Spleen (tissue), 11 donors: ENCODE measurements around the gene TACR1. TPM values are rescaled to one million over a fixed set of nuclear protein-coding genes. Genes with fewer than 3 reads are reported as not detected.

Source experiments
- DNase-seq: peaks from one replicate; pipeline ENCODE4 v3.0.0-alpha.2; 2020
- H3K27ac ChIP-seq, 8 donors: fragments of 200-600 bp; sonication (generic) in 7 of 8; 1 replicate in 4 of 8; 2 replicates in 4 of 8; pipeline versions ENCODE4 v1.5.0 to v1.8.0; 2016 to 2021; ENCODE audit warnings: inconsistent platforms in 4 of 8, mild to moderate bottlenecking in 4 of 8, moderate library complexity in 1 of 8
- H3K27me3 ChIP-seq, 7 donors: fragments of 200-600 bp; sonication (generic) in 6 of 7; replicated peaks in 1 of 7; 1 replicate in 4 of 7; 2 replicates in 3 of 7; pipeline versions ENCODE4 v1.5.0 to v1.8.0; 2016 to 2021; ENCODE audit warnings: inconsistent platforms in 3 of 7, mild to moderate bottlenecking in 1 of 7
- H3K36me3 ChIP-seq, 6 donors: fragments of 200-600 bp; sonication (generic) in 5 of 6; 1 replicate in 4 of 6; 2 replicates in 2 of 6; pipeline versions ENCODE4 v1.5.0 to v1.8.0; 2016 to 2021; ENCODE audit warnings: inconsistent platforms in 2 of 6
- H3K4me1 ChIP-seq, 6 donors: fragments of 200-600 bp; sonication (generic) in 5 of 6; 1 replicate in 3 of 6; 2 replicates in 3 of 6; pipeline versions ENCODE4 v1.5.0 to v1.8.0; 2016 to 2021; ENCODE audit warnings: inconsistent platforms in 3 of 6
- H3K4me3 ChIP-seq, 8 donors: fragments of 200-600 bp; sonication (generic) in 7 of 8; 1 replicate in 4 of 8; 2 replicates in 4 of 8; pipeline versions ENCODE4 v1.5.0 to v1.8.0; 2016 to 2021; ENCODE audit warnings: inconsistent platforms in 4 of 8, mild to moderate bottlenecking in 4 of 8, moderate library complexity in 2 of 8
- H3K9me3 ChIP-seq, 8 donors: fragments of 200-600 bp; sonication (generic) in 7 of 8; 1 replicate in 4 of 8; 2 replicates in 4 of 8; pipeline versions ENCODE4 v1.5.0 to v1.8.0; 2016 to 2021; ENCODE audit warnings: inconsistent platforms in 4 of 8
- POLR2A ChIP-seq, 3 donors: fragments of 450-650 bp; IDR thresholded peaks; one replicate each; pipeline ENCODE4 v1.5.1; 2017; ENCODE audit warnings: antibody characterized with exemption in 3 of 3, mild to moderate bottlenecking in 1 of 3
- POLR2AphosphoS5 ChIP-seq, 3 donors: sonication (generic); formaldehyde crosslinking; IDR thresholded peaks; one replicate each; pipeline ENCODE4 v1.5.1; 2017; ENCODE audit warnings: antibody characterized with exemption in 3 of 3
- WGBS, 5 donors: extraction: QIAGEN DNeasy Blood & Tissue Kit in 3 of 5; methylation state at CpG; one replicate each; pipeline versions ENCODE4 v1.1.5 to v1.1.7; 2013 to 2018; 5-methylcytosine and 5-hydroxymethylcytosine counted together
- intact Hi-C: fragments of 100-400 bp; cut with DNase I; formaldehyde crosslinking; loops from one replicate; pipeline ENCODE4 v1.15.0; 2023; ENCODE audit warnings: low total_unique reads
- polyA plus RNA-seq, 3 donors: library from polyadenylated mRNA; stranded (reverse); fragments of 200-250 nt; gene quantifications; one replicate each; pipeline ENCODE4 v1.2.1, GENCODE V29; 2013
- total RNA-seq, 7 donors: library from RNA; depleted of rRNA in 3 of 7; stranded (reverse); fragments of >200 nt in 3 of 7; fragmentation: NEBNext Ultra II Directional in 4 of 7; extraction: Animal tissue kit (Norgen Biotek cat#: 25700) in 4 of 7; gene quantifications; one replicate each; pipeline versions ENCODE4 v1.1.0 to v1.2.1, GENCODE V29; 2016 to 2021
- TF ChIP-seq, protein P1 (sequence below), 11 experiments: fragments of 200-600 bp in 7 of 11; fragments of 450-650 bp in 4 of 11; sonication (generic) in 4 of 11; IDR thresholded peaks in 8 of 11; conservative IDR thresholded peaks in 3 of 11; 1 replicate in 7 of 11; 2 replicates in 4 of 11; pipeline versions ENCODE4 v1.4.0 to v1.8.0; 2016 to 2021; ENCODE audit warnings: antibody characterized with exemption in 11 of 11, inconsistent platforms in 4 of 11, mild to moderate bottlenecking in 1 of 11
- donor health status: healthy with polysubstance abuse.
- donor health status: DM: no; HTN: no; CAD: no; lungs with moderate emphysema.
- donor health status: DM: no; HTN: no; CAD: no.
- donor health status: Bipolar disorder and iron deficiency.
- donor health status: healthy.
- donor health status: DM: no; HTN: no; CAD: no.
- donor health status: DM: yes; HTN: yes; CAD: no.

TACR1 gene
- total and polyA plus RNA-seq, 10 donors, result 0.02 to 0.28 (median 0.13) TPM; not detected in 3

DNA sequence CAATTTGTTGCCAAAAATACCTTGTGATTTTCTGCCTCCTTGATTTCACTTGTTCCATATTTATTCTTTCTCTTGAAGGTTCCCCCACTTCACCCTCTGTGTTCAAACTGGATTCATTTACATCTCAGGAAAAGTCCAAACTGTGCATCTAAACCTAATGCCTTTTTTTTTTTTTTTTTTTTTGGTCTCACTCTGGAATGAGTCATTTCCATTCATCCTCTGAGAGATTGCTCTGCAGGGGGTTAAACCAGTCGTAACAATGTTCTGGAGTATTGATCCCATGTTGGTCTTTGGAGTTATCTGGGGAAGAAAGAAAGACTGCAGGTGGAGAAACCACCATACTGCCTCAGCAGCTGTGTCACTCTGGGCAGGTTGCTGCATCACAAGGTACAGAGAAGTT is 119.7 kb downstream of the TACR1 start:
- DNase-seq, result no peak
- Histone ChIP-seq H3K4me3 (no peak overlapping the region), H3K27me3 (no peaks in the 10 kb centered on the region), H3K4me1 (no peaks in the 10 kb centered on the region), H3K27ac (no peak overlapping the region), H3K9me3 (no peaks in the 10 kb centered on the region), H3K36me3 (no peaks in the 10 kb centered on the region)
- TF ChIP-seq, protein P1, sequence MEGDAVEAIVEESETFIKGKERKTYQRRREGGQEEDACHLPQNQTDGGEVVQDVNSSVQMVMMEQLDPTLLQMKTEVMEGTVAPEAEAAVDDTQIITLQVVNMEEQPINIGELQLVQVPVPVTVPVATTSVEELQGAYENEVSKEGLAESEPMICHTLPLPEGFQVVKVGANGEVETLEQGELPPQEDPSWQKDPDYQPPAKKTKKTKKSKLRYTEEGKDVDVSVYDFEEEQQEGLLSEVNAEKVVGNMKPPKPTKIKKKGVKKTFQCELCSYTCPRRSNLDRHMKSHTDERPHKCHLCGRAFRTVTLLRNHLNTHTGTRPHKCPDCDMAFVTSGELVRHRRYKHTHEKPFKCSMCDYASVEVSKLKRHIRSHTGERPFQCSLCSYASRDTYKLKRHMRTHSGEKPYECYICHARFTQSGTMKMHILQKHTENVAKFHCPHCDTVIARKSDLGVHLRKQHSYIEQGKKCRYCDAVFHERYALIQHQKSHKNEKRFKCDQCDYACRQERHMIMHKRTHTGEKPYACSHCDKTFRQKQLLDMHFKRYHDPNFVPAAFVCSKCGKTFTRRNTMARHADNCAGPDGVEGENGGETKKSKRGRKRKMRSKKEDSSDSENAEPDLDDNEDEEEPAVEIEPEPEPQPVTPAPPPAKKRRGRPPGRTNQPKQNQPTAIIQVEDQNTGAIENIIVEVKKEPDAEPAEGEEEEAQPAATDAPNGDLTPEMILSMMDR (IDR thresholded peaks at IDR 0.05 in 8 of 11, conservative IDR thresholded peaks at IDR 0.05 in 3 of 11), result no peak
- TF ChIP-seq POLR2A (IDR thresholded peaks at IDR 0.05) (no peak), POLR2AphosphoS5 (IDR thresholded peaks at IDR 0.05) (no peak)
- 79 to 94% (median 84%) methylated on average over 1 of the region's 1 CpG for WGBS, 5 donors
- intact Hi-C loops, result no loop called here

DNA sequence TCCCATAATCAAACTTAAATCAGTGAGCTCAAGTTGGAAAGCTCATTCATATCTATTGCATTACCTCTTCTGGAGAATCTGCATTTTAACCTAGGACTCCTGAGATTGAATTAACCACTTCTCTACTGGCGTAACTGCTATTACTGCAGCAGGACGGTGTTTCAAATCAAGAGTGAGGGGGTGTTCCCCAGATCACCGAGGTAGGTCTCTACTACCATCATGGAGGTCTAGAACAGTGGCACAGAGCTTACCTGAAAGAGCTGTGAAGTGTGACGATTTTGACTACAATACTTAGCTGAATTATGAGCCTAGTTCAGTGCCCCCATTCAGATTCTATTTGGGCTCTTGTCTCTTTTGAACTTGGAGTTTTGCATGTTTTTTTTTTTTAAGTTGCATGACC is 121.4 kb downstream of the TACR1 start:
- Histone ChIP-seq H3K27me3 (no peaks in the 10 kb centered on the region), H3K36me3 (no peaks in the 10 kb centered on the region), H3K27ac (no peak overlapping the region), H3K9me3 (no peaks in the 10 kb centered on the region), H3K4me3 (no peak overlapping the region), H3K4me1 (no peaks in the 10 kb centered on the region)
- TF ChIP-seq POLR2A (IDR thresholded peaks at IDR 0.05) (no peak), POLR2AphosphoS5 (IDR thresholded peaks at IDR 0.05) (no peak)
- TF ChIP-seq, protein P1 (IDR thresholded peaks at IDR 0.05 in 8 of 11, conservative IDR thresholded peaks at IDR 0.05 in 3 of 11), result no peak
- 78 to 89% (median 85%) methylated on average over 4 of the region's 4 CpGs for WGBS, 5 donors
- intact Hi-C loops, result no loop called here
- DNase-seq, result no peak

DNA sequence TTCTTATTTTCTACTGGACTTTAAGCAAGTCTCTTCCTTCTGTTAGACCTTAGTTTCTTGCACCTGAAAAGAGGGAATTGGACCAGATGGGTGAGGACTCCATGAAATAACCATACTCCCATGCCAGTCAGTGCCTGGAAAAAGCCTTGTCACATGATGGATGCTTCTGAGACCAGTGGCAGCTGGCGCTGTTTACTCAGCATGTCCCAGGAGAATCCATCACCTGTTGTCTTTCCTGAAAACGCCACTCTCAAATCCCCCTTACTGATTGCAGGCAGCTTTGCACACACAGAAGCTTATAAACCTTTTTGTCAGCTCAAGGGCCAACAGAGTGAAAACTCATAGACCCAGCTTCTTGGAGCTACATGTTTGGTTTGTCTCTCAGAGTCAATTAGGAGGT is 123.2 kb downstream of the TACR1 start:
- Histone ChIP-seq H3K9me3 (no peaks in the 10 kb centered on the region), H3K4me3 (no peak overlapping the region), H3K27me3 (no peaks in the 10 kb centered on the region), H3K36me3 (no peaks in the 10 kb centered on the region), H3K4me1 (no peaks in the 10 kb centered on the region), H3K27ac (no peak overlapping the region)
- intact Hi-C loops, result no loop called here
- no peak for TF ChIP-seq POLR2A (IDR thresholded peaks at IDR 0.05)
- TF ChIP-seq, protein P1 (IDR thresholded peaks at IDR 0.05 in 8 of 11, conservative IDR thresholded peaks at IDR 0.05 in 3 of 11), result no peak
- no peak for TF ChIP-seq POLR2AphosphoS5 (IDR thresholded peaks at IDR 0.05)
- DNase-seq, result no peak
- 84 to 94% (median 89%) methylated on average over 2 of the region's 2 CpGs for WGBS, 5 donors

DNA sequence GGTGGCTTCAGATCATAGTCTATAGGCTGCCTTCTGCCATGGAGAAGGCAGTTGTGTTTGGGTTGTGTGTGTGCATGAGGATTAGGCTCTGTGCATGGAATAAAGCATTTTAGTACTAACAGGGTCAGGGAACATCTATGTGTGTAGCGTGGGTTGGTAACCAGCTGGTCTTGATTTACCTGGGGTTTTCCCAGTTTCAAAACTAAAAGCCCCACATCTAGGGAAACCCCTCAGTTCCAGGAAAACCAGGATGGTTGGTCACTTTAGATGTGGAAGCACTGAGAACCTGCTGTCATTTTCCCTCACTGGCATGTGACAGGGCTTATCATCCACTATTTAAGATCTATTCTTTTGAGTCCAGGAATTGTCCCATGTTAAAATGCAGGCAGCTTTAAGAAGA is 124.6 kb downstream of the TACR1 start:
- 67 to 100% (median 84%) methylated on average over 1 of the region's 1 CpG for WGBS, 5 donors
- TF ChIP-seq POLR2AphosphoS5 (IDR thresholded peaks at IDR 0.05) (no peak), POLR2A (IDR thresholded peaks at IDR 0.05) (no peak)
- TF ChIP-seq, protein P1 (IDR thresholded peaks at IDR 0.05 in 8 of 11, conservative IDR thresholded peaks at IDR 0.05 in 3 of 11), result no peak
- DNase-seq, result no peak
- Histone ChIP-seq H3K27ac (no peak overlapping the region), H3K4me3 (no peak overlapping the region), H3K4me1 (no peaks in the 10 kb centered on the region), H3K9me3 (no peaks in the 10 kb centered on the region), H3K36me3 (no peaks in the 10 kb centered on the region), H3K27me3 (no peaks in the 10 kb centered on the region)
- intact Hi-C loops, result no loop called here
